Dendritic cell treated with granulocyte-macrophage colony-stimulating factor and Interleukin-4, amounts not matched to agents 40 ng/mL and 50 ng/mL, for 4 days (primary cell): ENCODE results near the gene TADA2B.
A peak's percentile ranks its signal among the peaks of the same experiment; 100 is the strongest.

Source experiments
- H3K27ac Mint-ChIP-seq: one replicate; pipeline ENCODE4 v1.8.0; 2022; ENCODE audit warnings: mild to moderate bottlenecking, mixed read lengths
- H3K27me3 Mint-ChIP-seq: one replicate; pipeline ENCODE4 v1.8.0; 2022; ENCODE audit warnings: mild to moderate bottlenecking, mixed read lengths
- H3K36me3 Mint-ChIP-seq: one replicate; pipeline ENCODE4 v1.8.0; 2022; ENCODE audit warnings: low read depth, mixed read lengths
- H3K4me1 Mint-ChIP-seq: one replicate; pipeline ENCODE4 v1.8.0; 2022; ENCODE audit warnings: low read depth, mixed read lengths
- H3K4me3 Mint-ChIP-seq: one replicate; pipeline ENCODE4 v1.8.0; 2022; ENCODE audit warnings: mild to moderate bottlenecking, moderate library complexity, mixed read lengths
- H3K9me3 Mint-ChIP-seq: one replicate; pipeline ENCODE4 v1.8.0; 2022; ENCODE audit warnings: mixed read lengths
- intact Hi-C: fragments of 100-400 bp; cut with micrococcal nuclease; formaldehyde crosslinking; loops from one replicate; pipeline ENCODE4 v1.15.0; 2022

Gene TADA2B

GRCh38 chr4:7067126-7067451 lies 23.9 kb downstream of the TADA2B start:
- Mint-ChIP-seq H3K9me3 (no peaks in the 10 kb centered on the region), H3K4me1 (peaks cover 47% of the 10 kb centered on the region), H3K36me3 (peaks cover 43% of the 10 kb centered on the region), H3K27ac (peak overlapping the region; percentile 92), H3K27me3 (peaks cover 17% of the 10 kb centered on the region), H3K4me3 (peak overlapping the region; percentile 89)
- intact Hi-C loops = loop anchor here (5.0 kb wide), 2 partner anchors 80 to 160 kb away; partner anchors contain the start of gene TBC1D14

GRCh38 chr4:7067452-7068278 lies 24.5 kb downstream of the TADA2B start, which contains the start of gene GRPEL1:
Gene GRPEL1, minus strand, starts transcription at chr4:7068064. Its CDS starts 32 bp downstream, at chr4:7068032.
- intact Hi-C loops = loop anchor here (1.0 to 5.0 kb wide), 3 partner anchors 24 to 160 kb away; partner anchors contain the start of genes TADA2B and TBC1D14
- Mint-ChIP-seq H3K4me1 (peaks cover 46% of the 10 kb centered on the region), H3K27ac (peak within 1 kb of the TSS; percentile 92), H3K36me3 (peaks cover 37% of the 10 kb centered on the region), H3K27me3 (peaks cover 22% of the 10 kb centered on the region), H3K9me3 (no peaks in the 10 kb centered on the region), H3K4me3 (peak within 1 kb of the TSS; percentile 89)

- peaks cover 46% of the 10 kb centered on the region for H3K4me1 Mint-ChIP-seq
- peaks cover 25% of the 10 kb centered on the region for H3K27me3 Mint-ChIP-seq
- no peaks in the 10 kb centered on the region for H3K9me3 Mint-ChIP-seq
- intact Hi-C loops = loop anchor here (1.0 to 5.0 kb wide), 3 partner anchors 25 to 161 kb away; partner anchors contain the start of genes TADA2B and TBC1D14
- H3K27ac Mint-ChIP-seq = peak overlapping the region; percentile 92
- peaks cover 30% of the 10 kb centered on the region for H3K36me3 Mint-ChIP-seq
- H3K4me3 Mint-ChIP-seq = peak overlapping the region; percentile 89
Observed at GRCh38 chr4:7068279-7068842, 25.2 kb downstream of the TADA2B start.

- H3K27ac Mint-ChIP-seq = peak overlapping the region; percentile 92
- H3K4me3 Mint-ChIP-seq = peak overlapping the region; percentile 89
- H3K36me3 Mint-ChIP-seq = peaks cover 25% of the 10 kb centered on the region
- H3K27me3 Mint-ChIP-seq = peaks cover 27% of the 10 kb centered on the region
- H3K9me3 Mint-ChIP-seq = no peaks in the 10 kb centered on the region
- peaks cover 44% of the 10 kb centered on the region for H3K4me1 Mint-ChIP-seq
- intact Hi-C loops = loop anchor here (1.0 to 5.0 kb wide), 3 partner anchors 26 to 162 kb away; partner anchors contain the start of genes TADA2B and TBC1D14
Observed at GRCh38 chr4:7068883-7069282, 25.7 kb downstream of the TADA2B start.

GRCh38 chr4:7070729-7071511 lies 27.7 kb downstream of the TADA2B start:
- intact Hi-C loops = loop anchor here (1.0 to 5.0 kb wide), 2 partner anchors 99 to 351 kb away; no protein-coding TSS in a partner anchor

GRCh38 chr4:7073059-7073458 lies 29.9 kb downstream of the TADA2B start:
- peaks cover 37% of the 10 kb centered on the region for H3K27me3 Mint-ChIP-seq
- no peaks in the 10 kb centered on the region for H3K36me3 Mint-ChIP-seq
- H3K9me3 Mint-ChIP-seq = no peaks in the 10 kb centered on the region
- intact Hi-C loops = loop anchor here (5.0 kb wide), 1 partner anchor 101 kb away; no protein-coding TSS in a partner anchor
- H3K27ac Mint-ChIP-seq = no peak overlapping the region
- H3K4me1 Mint-ChIP-seq = peaks cover 14% of the 10 kb centered on the region
- H3K4me3 Mint-ChIP-seq = no peak overlapping the region

More at GRCh38 chr4:7070729-7071511, 27.7 kb downstream of the TADA2B start:
- Mint-ChIP-seq H3K4me1 (peaks cover 26% of the 10 kb centered on the region), H3K4me3 (no peak overlapping the region), H3K27me3 (peaks cover 29% of the 10 kb centered on the region), H3K9me3 (no peaks in the 10 kb centered on the region), H3K27ac (no peak overlapping the region), H3K36me3 (peaks cover 6% of the 10 kb centered on the region)

GRCh38 chr4:7073526-7074390 lies 30.6 kb downstream of the TADA2B start:
- H3K27me3 Mint-ChIP-seq = peaks cover 37% of the 10 kb centered on the region
- no peak overlapping the region for H3K4me3 Mint-ChIP-seq

GRCh38 chr4:7074426-7074825 lies 31.3 kb downstream of the TADA2B start:
- Mint-ChIP-seq H3K4me1 (peaks cover 2% of the 10 kb centered on the region), H3K27ac (no peak overlapping the region), H3K36me3 (no peaks in the 10 kb centered on the region), H3K4me3 (no peak overlapping the region), H3K27me3 (peaks cover 40% of the 10 kb centered on the region), H3K9me3 (no peaks in the 10 kb centered on the region)
- intact Hi-C loops = loop anchor here (5.0 kb wide), 1 partner anchor 102 kb away; no protein-coding TSS in a partner anchor

More at GRCh38 chr4:7073526-7074390, 30.6 kb downstream of the TADA2B start:
- Mint-ChIP-seq H3K27ac (no peak overlapping the region), H3K9me3 (no peaks in the 10 kb centered on the region), H3K4me1 (peaks cover 9% of the 10 kb centered on the region), H3K36me3 (no peaks in the 10 kb centered on the region)
- intact Hi-C loops = loop anchor here (5.0 kb wide), 1 partner anchor 101 kb away; no protein-coding TSS in a partner anchor

- H3K4me1 Mint-ChIP-seq = no peaks in the 10 kb centered on the region
- intact Hi-C loops = no loop called here
Observed at GRCh38 chr4:7075962-7076695, 33.0 kb downstream of the TADA2B start.

GRCh38 chr4:7076696-7077082 lies 33.5 kb downstream of the TADA2B start:
- H3K27me3 Mint-ChIP-seq = peaks cover 46% of the 10 kb centered on the region
- intact Hi-C loops = no loop called here
- no peak overlapping the region for H3K4me3 Mint-ChIP-seq
- H3K27ac Mint-ChIP-seq = no peak overlapping the region
- no peaks in the 10 kb centered on the region for H3K4me1 Mint-ChIP-seq
- H3K36me3 Mint-ChIP-seq = no peaks in the 10 kb centered on the region
- H3K9me3 Mint-ChIP-seq = no peaks in the 10 kb centered on the region

More at GRCh38 chr4:7075962-7076695, 33.0 kb downstream of the TADA2B start:
- Mint-ChIP-seq H3K27me3 (peaks cover 49% of the 10 kb centered on the region), H3K4me3 (no peak overlapping the region), H3K27ac (no peak overlapping the region), H3K9me3 (no peaks in the 10 kb centered on the region), H3K36me3 (no peaks in the 10 kb centered on the region)

- H3K27ac Mint-ChIP-seq = no peak overlapping the region
- peaks cover 43% of the 10 kb centered on the region for H3K27me3 Mint-ChIP-seq
- intact Hi-C loops = no loop called here
- no peaks in the 10 kb centered on the region for H3K36me3 Mint-ChIP-seq
- H3K4me1 Mint-ChIP-seq = no peaks in the 10 kb centered on the region
- no peak overlapping the region for H3K4me3 Mint-ChIP-seq
- no peaks in the 10 kb centered on the region for H3K9me3 Mint-ChIP-seq
Observed at GRCh38 chr4:7077371-7077770, 34.2 kb downstream of the TADA2B start.

- H3K36me3 Mint-ChIP-seq = no peaks in the 10 kb centered on the region
- H3K4me3 Mint-ChIP-seq = no peak overlapping the region
- no peaks in the 10 kb centered on the region for H3K9me3 Mint-ChIP-seq
- peaks cover 44% of the 10 kb centered on the region for H3K27me3 Mint-ChIP-seq
- no peak overlapping the region for H3K27ac Mint-ChIP-seq
- intact Hi-C loops = no loop called here
- no peaks in the 10 kb centered on the region for H3K4me1 Mint-ChIP-seq
Observed at GRCh38 chr4:7078025-7078424, 34.9 kb downstream of the TADA2B start.
